Ishikawa (cell line): ENCODE data around the gene HNMT.

Experiments used
- CEBPB ChIP-seq: IDR thresholded peaks from 2 replicates; pipeline ENCODE4 v1.6.1; 2012
- CREB1 ChIP-seq: IDR thresholded peaks from 2 replicates; pipeline ENCODE4 v1.6.1; 2012; ENCODE audit warnings: low read depth
- EGR1 ChIP-seq: IDR thresholded peaks from 2 replicates; pipeline ENCODE4 v1.6.1; 2012
- EP300 ChIP-seq: IDR thresholded peaks from 2 replicates; pipeline ENCODE4 v1.6.1; 2012; ENCODE audit warnings: borderline replicate concordance
- MAX ChIP-seq: IDR thresholded peaks from 2 replicates; pipeline ENCODE4 v1.6.1; 2012

GRCh38 chr2:137983581-137983980, 19.3 kb downstream of the HNMT start:
- TF ChIP-seq MAX (no peak), EP300 (no peak), EGR1 (no peak), CEBPB (no peak), CREB1 (no peak)
